H9 (cell line): ENCODE results near the gene SQOR. TPM values are rescaled to one million over a fixed set of nuclear protein-coding genes. Genes with fewer than 3 reads are reported as not detected.

Experiments used
- DNase-seq: peaks from one replicate; pipeline ENCODE4 v3.0.0-alpha.2; 2017
- H2AFZ ChIP-seq: one replicate; pipeline ENCODE4 v1.6.1; 2013; ENCODE audit warnings: mild to moderate bottlenecking, low read length, control low read depth, moderate library complexity
- H2AK5ac ChIP-seq: 2 replicates; pipeline ENCODE4 v1.6.1; 2013; ENCODE audit warnings: low read length, control low read depth, mixed read lengths; ENCODE audit not compliant: insufficient read length
- H2BK120ac ChIP-seq: one replicate; pipeline ENCODE4 v1.6.1; 2013; ENCODE audit warnings: low read depth, mild to moderate bottlenecking, low read length, control low read depth, inconsistent platforms; ENCODE audit not compliant: poor library complexity, severe bottlenecking
- H2BK12ac ChIP-seq: 2 replicates; pipeline ENCODE4 v1.6.1; 2013; ENCODE audit warnings: low read length, control low read depth, mixed read lengths, low read depth; ENCODE audit not compliant: insufficient read length
- H2BK15ac ChIP-seq: 2 replicates; pipeline ENCODE4 v1.6.1; 2013; ENCODE audit warnings: low read depth, low read length, control low read depth
- H2BK20ac ChIP-seq: one replicate; pipeline ENCODE4 v1.6.1; 2013; ENCODE audit warnings: low read depth, mild to moderate bottlenecking, low read length, control low read depth, inconsistent platforms; ENCODE audit not compliant: poor library complexity, severe bottlenecking
- H2BK5ac ChIP-seq: 2 replicates; pipeline ENCODE4 v1.6.1; 2013; ENCODE audit warnings: low read length, control low read depth, mixed read lengths; ENCODE audit not compliant: insufficient read length
- H3K14ac ChIP-seq: 2 replicates; pipeline ENCODE4 v1.6.1; 2013; ENCODE audit warnings: low read length, control low read depth; ENCODE audit not compliant: insufficient read depth
- H3K18ac ChIP-seq: 2 replicates; pipeline ENCODE4 v1.6.1; 2013; ENCODE audit warnings: low read depth, mild to moderate bottlenecking, mixed read lengths, low read length, control low read depth; ENCODE audit not compliant: insufficient read length
- H3K23ac ChIP-seq: 2 replicates; pipeline ENCODE4 v1.6.1; 2013; ENCODE audit warnings: low read length, control low read depth, mixed read lengths, low read depth; ENCODE audit not compliant: insufficient read length
- H3K23me2 ChIP-seq: 2 replicates; pipeline ENCODE4 v1.6.1; 2013; ENCODE audit warnings: low read depth, mild to moderate bottlenecking, mixed read lengths, low read length, control low read depth; ENCODE audit not compliant: insufficient read length, poor library complexity, severe bottlenecking
- H3K27ac ChIP-seq: 2 replicates; pipeline ENCODE4 v1.5.1; 2013; ENCODE audit warnings: low read length, control low read depth, mixed read lengths, low read depth; ENCODE audit not compliant: insufficient read length
- H3K27me3 ChIP-seq: 2 replicates; pipeline ENCODE4 v1.6.1; 2013; ENCODE audit warnings: low read length, control low read depth, inconsistent platforms; ENCODE audit not compliant: insufficient read depth
- H3K4ac ChIP-seq: 2 replicates; pipeline ENCODE4 v1.6.1; 2013; ENCODE audit warnings: low read depth, mild to moderate bottlenecking, control low read depth, inconsistent platforms, low read length, moderate library complexity
- H3K4me1 ChIP-seq: 2 replicates; pipeline ENCODE4 v1.6.1; 2013; ENCODE audit warnings: low read length, control low read depth, inconsistent platforms; ENCODE audit not compliant: insufficient read depth
- H3K4me2 ChIP-seq: 2 replicates; pipeline ENCODE4 v1.6.1; 2013; ENCODE audit warnings: low read length, control low read depth, mixed read lengths; ENCODE audit not compliant: insufficient read length, insufficient read depth
- H3K56ac ChIP-seq: 2 replicates; pipeline ENCODE4 v1.6.1; 2013; ENCODE audit warnings: low read depth, mild to moderate bottlenecking, mixed read lengths, low read length, control low read depth; ENCODE audit not compliant: insufficient read length
- H3K79me1 ChIP-seq: 2 replicates; pipeline ENCODE4 v1.6.1; 2013; ENCODE audit warnings: low read depth, mild to moderate bottlenecking, moderate library complexity, low read length, control low read depth, inconsistent platforms; ENCODE audit not compliant: insufficient read depth, poor library complexity, severe bottlenecking
- H3K79me2 ChIP-seq: 2 replicates; pipeline ENCODE4 v1.6.1; 2013; ENCODE audit warnings: low read length, control low read depth, inconsistent platforms; ENCODE audit not compliant: insufficient read depth
- H3K9ac ChIP-seq: 2 replicates; pipeline ENCODE4 v1.6.1; 2013; ENCODE audit warnings: low read length, control low read depth, mixed read lengths; ENCODE audit not compliant: insufficient read length; ENCODE audit errors: extremely low read depth
- H3K9me3 ChIP-seq: one replicate; pipeline ENCODE4 v1.6.1; 2013; ENCODE audit warnings: low read depth, low read length, inconsistent platforms; ENCODE audit not compliant: control insufficient read depth
- H3T11ph ChIP-seq: one replicate; pipeline ENCODE4 v1.6.1; 2013; ENCODE audit warnings: mild to moderate bottlenecking, low read length, control low read depth, inconsistent platforms
- H4K20me1 ChIP-seq: one replicate; pipeline ENCODE4 v1.6.1; 2013; ENCODE audit not compliant: control insufficient read depth, insufficient read length, insufficient read depth
- H4K5ac ChIP-seq: 2 replicates; pipeline ENCODE4 v1.6.1; 2013; ENCODE audit warnings: low read depth, mild to moderate bottlenecking, mixed read lengths, low read length, control low read depth; ENCODE audit not compliant: insufficient read length
- H4K8ac ChIP-seq: replicated peaks from 2 replicates; pipeline ENCODE4 v1.6.1; 2013; ENCODE audit warnings: low read length, control low read depth, mixed read lengths, low read depth; ENCODE audit not compliant: insufficient read length
- H4K91ac ChIP-seq: 2 replicates; pipeline ENCODE4 v1.6.1; 2013; ENCODE audit warnings: low read depth, mild to moderate bottlenecking, moderate library complexity, mixed read lengths, low read length, control low read depth; ENCODE audit not compliant: insufficient read length
- H3K27ac Mint-ChIP-seq, 3 experiments: 2 replicates in 2 of 3; 3 replicates in 1 of 3; pipeline ENCODE4 v1.8.0; 2020 to 2021; ENCODE audit warnings: mixed read lengths in 3 of 3, mild to moderate bottlenecking in 1 of 3, moderate library complexity in 1 of 3
- H3K27me3 Mint-ChIP-seq: 2 replicates; pipeline ENCODE4 v1.8.0; 2021; ENCODE audit warnings: low read depth, mild to moderate bottlenecking, moderate library complexity, mixed read lengths
- H3K36me3 Mint-ChIP-seq, 3 experiments: 2 replicates in 2 of 3; 3 replicates in 1 of 3; pipeline ENCODE4 v1.8.0; 2020 to 2021; ENCODE audit warnings: low read depth in 3 of 3, mixed read lengths in 3 of 3; ENCODE audit not compliant: insufficient read depth in 1 of 3
- H3K4me1 Mint-ChIP-seq, 2 experiments: 2 replicates each; pipeline ENCODE4 v1.8.0; 2020; ENCODE audit warnings: mixed read lengths in 2 of 2
- H3K4me3 Mint-ChIP-seq, 2 experiments: 2 replicates in 1 of 2; 3 replicates in 1 of 2; pipeline ENCODE4 v1.8.0; 2020 to 2021; ENCODE audit warnings: mild to moderate bottlenecking in 2 of 2, mixed read lengths in 2 of 2, moderate library complexity in 1 of 2
- H3K9me3 Mint-ChIP-seq, 2 experiments: 2 replicates in 1 of 2; 3 replicates in 1 of 2; pipeline ENCODE4 v1.8.0; 2020; ENCODE audit warnings: mild to moderate bottlenecking in 2 of 2, mixed read lengths in 2 of 2, moderate library complexity in 1 of 2
- CTCF ChIP-seq: fragments of 200-600 bp; sonication (generic); conservative IDR thresholded peaks from 3 replicates; pipeline ENCODE4 v1.8.0; 2021; ENCODE audit warnings: antibody characterized with exemption, mild to moderate bottlenecking
- WGBS: extraction: QIAGEN DNeasy Blood & Tissue Kit; methylation state at CpG from one replicate; pipeline ENCODE4 v1.1.7; 2013; ENCODE audit warnings: missing lambda C conversion rate, low lambda C conversion rate, mixed read lengths; ENCODE audit not compliant: insufficient read length; ENCODE audit errors: extremely low coverage; 5-methylcytosine and 5-hydroxymethylcytosine counted together
- total RNA-seq: library from RNA; stranded (reverse); gene quantifications from 2 replicates; pipeline ENCODE4 v1.2.1, GENCODE V29; 2021

SQOR gene
- total RNA-seq, 1 experiment from 2014 or later: 0.17 TPM

- Histone ChIP-seq H3K4me1 (no peaks in the 10 kb centered on the region), H4K20me1 (no peaks in the 10 kb centered on the region), H2AK5ac (no peak overlapping the region), H3K14ac (peak overlapping the region; percentile 72; the same call in 1 of the 2 replicates), H4K91ac (no peak overlapping the region), H3K9me3 (no peaks in the 10 kb centered on the region), H3K4ac (no peak overlapping the region), H3K18ac (no peak overlapping the region), H3K79me1 (no peaks in the 10 kb centered on the region), H2AFZ (no peak overlapping the region), H4K5ac (no peak overlapping the region), H2BK20ac (no peak overlapping the region), H3K79me2 (no peaks in the 10 kb centered on the region), H2BK5ac (no peak overlapping the region), H3K4me2 (no peak overlapping the region), H3K9ac (no peak overlapping the region), H4K8ac (no peak overlapping the region), H2BK120ac (no peak overlapping the region), H2BK12ac (no peak overlapping the region), H3K23me2 (no peaks in the 10 kb centered on the region), H3K23ac (no peak overlapping the region), H3K27ac (no peak overlapping the region), H2BK15ac (no peak overlapping the region), H3K27me3 (no peaks in the 10 kb centered on the region), H3T11ph (no peak overlapping the region), H3K56ac (no peak overlapping the region)
- TF ChIP-seq CTCF: no peak
- Mint-ChIP-seq H3K36me3 (no peaks in the 10 kb centered on the region; a peak in 2 of 7 replicates), H3K27me3 (no peaks in the 10 kb centered on the region), H3K9me3 (no peaks in the 10 kb centered on the region), H3K4me1 (peaks cover 8 to 10% of the 10 kb centered on the region in 2 experiments), H3K4me3 (no peak overlapping the region), H3K27ac (peak overlapping the region in 1 of 3 experiments; percentile 24; a peak in 2 of 7 replicates)
- no peak for DNase-seq
- WGBS: no CpG with 5 or more reads among the region's 2 CpGs
Observed at GRCh38 chr15:45732662-45733061, 97.8 kb downstream of the SQOR start.
